SK-N-MC (cell line): ENCODE data around the gene NFATC1.

Source experiments
- EZH2 ChIP-seq: fragments of 200-600 bp; sonication (generic); IDR thresholded peaks from one replicate; pipeline ENCODE4 v1.6.1; 2017; ENCODE audit warnings: antibody characterized with exemption
- POLR2AphosphoS5 ChIP-seq: IDR thresholded peaks from 2 replicates; pipeline ENCODE4 v1.6.1; 2012; ENCODE audit warnings: mild to moderate bottlenecking, low read depth, low read length, borderline replicate concordance

GRCh38 chr18:79405019-79405780 lies 9.5 kb downstream of the NFATC1 start:
- TF ChIP-seq EZH2 = no peak
- TF ChIP-seq POLR2AphosphoS5 = no peak
